HG03097 (cell line): Measurements from ENCODE around the gene GNG12.

Source experiments
- ATAC-seq: cut with Tn5 transposase; IDR thresholded peaks from one replicate; pipeline ENCODE4 v1.9.1; 2021; ENCODE audit not compliant: unreplicated experiment, low FRiP score

GNG12 gene

DNA sequence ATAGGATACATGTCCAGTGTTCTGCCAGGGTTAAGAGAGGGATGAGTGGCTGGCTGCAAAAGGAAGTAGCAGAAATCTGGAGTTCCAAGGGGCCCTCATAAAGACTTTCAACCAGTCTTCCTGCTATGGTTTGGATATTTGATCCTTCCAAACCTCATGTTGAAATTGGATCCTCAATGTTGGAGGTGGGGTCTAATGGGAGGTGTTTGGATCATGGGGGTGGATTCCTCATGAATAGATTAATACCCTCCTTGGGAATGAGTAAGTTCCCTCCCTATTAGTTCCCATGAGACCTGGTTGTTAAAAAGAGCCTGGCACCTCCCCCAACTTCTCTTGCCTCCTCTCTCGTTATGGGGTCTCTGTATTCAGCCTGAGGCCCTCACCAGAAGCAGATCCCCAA lies 10.1 kb upstream of the GNG12 start:
- ATAC-seq, result no peak

DNA sequence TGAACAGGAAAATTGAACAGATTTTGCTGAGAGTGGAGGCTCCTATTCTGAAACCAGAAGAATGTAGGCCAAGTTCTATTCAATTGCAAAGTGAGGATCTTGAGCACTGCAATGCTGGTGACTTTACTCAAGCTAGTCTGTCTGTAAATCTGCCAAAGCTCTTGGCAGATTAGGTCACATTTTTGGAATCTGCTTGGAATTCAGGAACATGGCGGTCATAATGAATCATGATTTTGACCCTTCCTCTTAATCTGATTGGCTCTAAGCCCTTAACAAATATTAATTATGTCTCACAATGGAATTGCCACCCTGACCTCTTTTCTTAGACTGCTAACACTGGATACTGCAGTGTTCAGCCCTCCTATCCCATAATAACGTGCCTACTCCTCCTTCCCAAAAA lies 7.2 kb upstream of the GNG12 start:
- ATAC-seq, result no peak

- no peak for ATAC-seq
Measured at GRCh38 chr1:67839826-67840225, 6.6 kb upstream of the GNG12 start.

GRCh38 chr1:67838180-67838910 lies 5.1 kb upstream of the GNG12 start:
- ATAC-seq, result no peak

- no peak for ATAC-seq
Measured at GRCh38 chr1:67836769-67837168, 3.5 kb upstream of the GNG12 start.

DNA sequence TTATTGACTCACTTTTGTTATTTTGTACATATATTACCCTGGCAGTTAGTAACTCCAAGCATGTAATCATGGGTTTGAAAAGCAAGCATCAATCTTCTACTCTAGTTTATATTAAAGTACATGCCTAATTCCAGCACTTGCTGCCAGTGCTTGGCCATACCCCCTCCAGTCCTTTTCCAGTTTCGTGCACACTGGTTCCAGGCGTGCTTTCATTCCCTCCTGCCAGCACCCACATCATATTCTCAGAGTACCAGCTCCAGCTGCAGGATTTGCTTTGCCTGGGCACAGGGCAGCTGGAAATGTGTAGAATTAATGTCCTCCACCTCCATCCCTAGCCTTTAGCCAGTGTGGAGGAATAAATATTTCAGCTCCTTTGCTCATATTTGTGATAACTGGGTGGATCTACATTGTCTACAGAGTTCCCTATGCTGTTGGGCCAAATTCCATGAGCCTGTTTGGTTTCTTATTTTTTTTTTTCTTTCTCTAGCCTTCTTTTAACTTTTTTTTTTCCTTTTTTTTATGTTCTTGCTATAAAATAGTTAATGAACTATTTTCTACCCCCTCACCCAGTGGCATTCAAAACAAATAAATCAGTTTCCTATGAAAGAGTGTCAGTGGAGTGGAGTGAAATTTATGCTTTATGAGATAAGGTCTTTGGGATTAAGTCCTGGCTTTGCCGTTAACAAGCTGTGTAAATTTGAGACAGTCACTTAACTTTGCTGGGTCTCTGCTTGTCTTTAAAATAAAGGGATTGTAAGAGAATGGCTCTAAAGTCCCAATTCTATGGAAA lies 2.6 kb upstream of the GNG12 start:
- no peak for ATAC-seq

DNA sequence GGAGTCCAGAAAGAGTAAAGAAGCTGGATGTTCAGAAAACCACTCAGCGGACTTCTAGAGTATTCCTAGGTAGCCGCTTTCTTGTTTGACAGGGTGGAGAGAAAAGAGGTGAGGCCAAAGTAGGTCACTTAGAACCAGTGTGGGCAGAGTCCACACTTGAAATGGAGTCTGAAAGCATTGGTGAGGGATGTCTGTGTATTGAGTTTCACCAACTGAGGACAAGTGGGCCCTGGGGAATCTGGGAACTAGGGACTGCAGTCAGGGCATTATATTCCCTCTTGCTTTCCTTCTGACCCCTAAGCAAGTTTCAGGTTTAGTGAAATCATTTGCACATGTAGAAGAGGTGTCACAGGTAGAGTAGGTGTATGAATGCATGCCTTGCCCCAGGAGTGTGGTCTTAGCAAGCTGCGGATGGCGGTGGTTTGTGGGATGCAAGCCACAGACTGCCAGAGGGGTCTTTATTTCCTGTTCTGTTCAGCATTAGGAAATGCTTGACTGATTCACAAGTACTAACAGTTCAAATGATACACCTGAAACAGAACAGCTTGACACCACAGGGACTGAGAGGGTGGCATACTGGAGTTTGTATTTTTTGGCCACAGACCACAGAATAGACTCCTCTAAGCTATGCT lies 1.1 kb upstream of the GNG12 start:
- no peak for ATAC-seq

DNA sequence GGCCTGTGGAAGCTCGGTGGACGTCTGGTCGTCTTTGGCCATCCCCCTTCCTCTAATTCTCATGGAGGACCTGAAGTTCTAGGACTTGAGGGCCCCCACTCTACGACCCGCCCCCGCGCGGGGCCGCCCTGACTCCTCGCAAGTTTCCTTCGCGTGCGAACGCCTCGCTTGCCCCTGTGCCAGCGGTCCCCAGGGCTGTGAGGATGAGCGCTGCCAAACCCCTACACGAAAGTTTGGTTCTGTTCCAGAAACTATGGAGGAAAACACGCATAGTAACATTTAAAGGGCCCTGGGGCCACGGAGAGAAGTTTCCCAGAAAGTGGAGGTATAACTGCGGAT lies 304 bp upstream of the GNG12 start:
- no peak for ATAC-seq

DNA sequence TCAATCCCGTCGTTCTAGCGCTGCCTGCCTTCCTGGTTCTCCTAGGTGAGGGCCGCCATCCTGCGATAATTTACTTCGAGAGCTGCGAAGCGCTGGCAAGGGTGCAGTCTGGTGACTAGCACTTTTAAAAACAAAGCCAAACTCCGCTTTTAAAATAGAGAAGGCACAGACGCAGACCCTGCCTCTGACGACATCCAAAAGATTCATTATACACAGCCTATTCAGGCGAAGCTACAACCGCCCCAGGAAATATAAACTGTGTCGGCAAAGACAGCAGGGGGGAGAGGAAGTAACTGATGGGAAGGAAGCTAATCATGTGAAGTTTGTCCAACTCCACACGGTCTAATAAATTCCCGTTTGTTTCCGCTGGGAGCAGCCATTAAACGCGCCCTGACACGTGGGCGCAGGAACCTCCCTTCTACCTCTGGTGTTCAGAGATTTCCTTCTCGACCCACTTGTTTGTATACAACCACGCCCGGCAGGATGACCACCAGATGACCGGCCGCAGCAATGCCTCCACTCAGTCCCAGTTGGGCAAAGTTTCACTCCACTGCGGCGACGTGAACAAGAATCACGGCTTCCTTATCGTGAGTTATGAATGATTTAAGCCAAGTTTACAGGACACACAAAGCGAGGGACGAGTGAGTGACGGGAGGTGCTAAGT lies 1.3 kb downstream of the GNG12 start:
- ATAC-seq, result no peak

DNA sequence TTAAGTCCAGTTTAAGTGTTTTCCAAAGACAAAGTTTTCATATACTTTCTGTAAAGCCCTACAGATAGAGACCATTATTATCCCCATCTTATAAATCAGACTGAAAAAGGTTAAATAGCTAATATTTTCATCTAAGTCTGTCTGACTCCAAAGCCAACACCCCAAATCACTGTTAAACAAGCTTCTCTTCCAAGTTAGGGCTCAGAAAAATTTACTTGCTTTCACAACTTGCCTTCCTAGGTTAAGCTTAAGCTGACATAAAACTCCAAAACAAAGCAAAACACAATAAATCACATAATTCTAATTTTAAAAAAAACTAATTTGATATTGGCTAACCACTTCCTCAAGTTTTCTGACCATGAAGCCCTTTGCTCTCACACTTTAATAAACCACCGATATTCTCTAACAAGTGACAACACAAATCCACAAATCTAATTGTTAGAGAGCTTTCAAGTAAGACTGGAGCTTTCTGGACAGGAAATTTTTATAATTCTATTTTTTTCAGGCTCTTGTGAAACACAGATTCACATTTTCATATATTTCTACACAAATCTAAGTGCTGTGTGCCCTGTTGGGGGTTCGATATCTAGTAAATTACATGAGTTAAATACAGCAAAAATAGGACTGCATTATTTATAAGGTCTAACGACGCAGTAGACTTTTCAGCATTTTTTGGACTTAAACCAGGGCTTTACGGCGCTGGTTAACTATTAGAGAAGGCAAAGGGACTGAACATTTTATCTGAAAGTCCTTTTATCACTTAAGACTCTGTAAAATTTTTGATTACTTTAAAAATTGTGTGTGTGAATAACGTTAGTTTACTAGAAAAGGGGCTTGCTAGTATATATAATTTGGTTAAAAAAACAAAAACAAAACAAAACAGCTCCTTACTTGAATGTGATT lies 2.1 kb downstream of the GNG12 start:
- ATAC-seq, result no peak

DNA sequence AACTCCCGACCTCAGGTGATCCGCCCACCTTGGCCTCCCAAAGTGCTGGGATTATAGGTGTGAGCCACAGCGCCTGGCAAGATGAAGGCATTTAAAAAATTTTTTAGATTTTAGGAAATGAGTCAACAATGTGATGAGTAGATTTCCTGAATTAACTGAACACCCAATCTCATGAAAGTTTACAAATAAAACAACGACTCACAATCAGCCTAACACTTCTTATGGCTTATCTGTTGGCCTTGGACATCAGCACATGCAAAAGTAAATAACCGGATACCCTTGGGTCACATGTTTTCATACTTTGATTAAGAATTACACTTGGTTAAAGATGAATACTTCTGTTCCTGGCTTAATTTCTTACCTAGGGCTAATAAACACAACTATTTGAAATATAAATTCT lies 3.0 kb downstream of the GNG12 start:
- no peak for ATAC-seq

DNA sequence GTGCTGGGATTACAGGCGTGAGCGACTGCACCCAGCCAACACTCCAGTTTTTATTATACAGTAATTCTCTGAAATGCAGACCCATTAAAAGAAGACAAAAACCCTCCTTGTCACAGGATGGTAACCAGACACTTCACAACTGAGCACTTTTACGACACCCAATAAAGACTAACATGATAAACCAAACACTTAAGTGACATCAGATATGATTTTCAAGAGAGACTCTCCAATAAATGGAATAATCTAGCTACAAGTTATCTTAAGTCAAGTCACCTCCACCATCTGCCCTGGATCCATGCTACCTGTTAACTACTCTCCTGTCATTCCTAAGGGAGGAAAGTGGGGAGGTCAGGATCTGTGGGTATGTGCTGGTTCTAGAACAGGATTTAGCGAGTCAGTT lies 5.6 kb downstream of the GNG12 start:
- ATAC-seq, result no peak

DNA sequence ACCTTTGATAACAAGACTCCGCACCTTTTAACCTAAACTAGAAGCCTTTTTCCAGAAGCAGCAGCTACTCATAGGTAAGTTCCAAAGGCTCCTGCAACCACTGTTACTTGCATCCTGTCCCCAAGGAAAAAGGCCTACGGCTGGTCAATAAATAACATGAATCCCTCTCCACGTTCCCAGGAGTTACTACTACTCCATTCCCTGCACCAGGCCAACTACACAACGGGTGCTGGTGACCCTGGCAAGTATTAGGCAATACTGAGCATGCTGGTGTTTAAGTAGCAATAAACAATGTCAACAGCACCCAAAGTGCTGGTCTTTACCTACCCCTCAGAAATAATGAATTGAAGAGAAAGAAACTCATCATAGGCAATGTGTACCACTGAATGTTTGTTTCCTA lies 7.7 kb downstream of the GNG12 start:
- ATAC-seq, result no peak

DNA sequence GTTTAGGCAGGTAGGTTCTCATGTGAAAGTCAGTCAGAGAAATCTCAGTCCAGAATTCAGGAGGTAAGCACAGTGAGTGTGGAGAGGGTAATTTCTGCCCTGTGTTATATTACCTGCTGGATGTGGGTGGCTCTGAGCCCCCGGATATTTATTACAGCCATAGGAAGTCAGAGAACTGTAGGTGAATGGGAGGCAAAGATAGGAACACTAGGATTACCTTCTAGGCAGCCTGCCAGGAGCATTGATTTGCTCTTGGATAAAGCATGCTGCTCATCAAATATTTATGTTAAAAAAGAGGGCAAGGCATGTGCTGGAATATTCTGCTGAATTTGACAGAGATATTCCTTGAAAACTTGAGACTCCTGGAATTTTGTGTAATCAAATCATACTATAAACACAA lies 8.5 kb downstream of the GNG12 start:
- no peak for ATAC-seq

- no peak for ATAC-seq
Measured at GRCh38 chr1:67823615-67824014, 9.7 kb downstream of the GNG12 start.

GRCh38 chr1:67821263-67821662 lies 12.0 kb downstream of the GNG12 start:
- ATAC-seq, result no peak

GRCh38 chr1:67818725-67819301 lies 14.5 kb downstream of the GNG12 start:
- no peak for ATAC-seq

DNA sequence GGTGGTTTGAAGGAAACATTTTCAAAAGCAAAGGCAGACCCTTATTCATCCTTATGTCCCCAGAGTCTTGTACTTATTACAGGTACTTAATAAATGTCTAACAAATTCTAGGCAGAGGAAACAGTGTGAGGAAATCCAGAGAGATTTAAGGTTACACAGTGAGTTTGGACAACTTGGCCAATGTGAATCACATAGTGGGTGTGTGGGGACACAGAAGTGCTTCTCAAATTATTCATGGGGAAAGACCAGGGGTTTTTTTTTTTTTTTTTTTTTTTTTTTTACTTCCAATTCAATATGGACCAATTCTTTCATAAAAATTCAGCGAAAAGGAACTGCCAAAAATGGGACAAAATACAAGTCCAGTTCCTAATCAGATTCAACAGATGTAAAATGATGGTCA lies 15.1 kb downstream of the GNG12 start:
- ATAC-seq, result no peak

GRCh38 chr1:67817319-67817718 lies 15.9 kb downstream of the GNG12 start:
- no peak for ATAC-seq

DNA sequence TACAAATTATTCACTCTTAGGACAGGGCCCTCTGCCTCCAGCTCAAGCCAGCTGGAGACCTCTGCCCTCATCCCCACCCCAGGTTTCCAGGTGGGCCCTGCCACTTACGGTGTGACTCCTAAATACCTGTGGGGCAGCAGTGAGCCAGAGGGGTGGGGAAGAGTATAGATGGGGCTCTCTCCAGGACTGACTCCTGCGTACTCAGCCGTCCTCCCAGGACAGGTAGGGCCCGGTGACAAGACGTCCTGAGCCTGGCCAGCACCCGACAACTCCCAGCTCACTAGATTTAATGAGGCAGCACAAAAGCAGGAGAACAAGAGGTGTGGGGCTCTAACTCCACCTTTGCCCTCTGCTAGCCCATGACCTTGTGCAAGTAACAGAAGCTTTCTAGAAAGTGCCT lies 16.8 kb downstream of the GNG12 start:
- ATAC-seq, result no peak
